Endodermal cell (in vitro differentiated cells): ENCODE data around the gene WDFY3. TPM values are rescaled to one million over a fixed set of nuclear protein-coding genes. Genes with fewer than 3 reads are reported as not detected.

Experiments
- DNase-seq: peaks from one replicate; pipeline ENCODE4 v3.0.0-alpha.2; 2017
- H3K27ac ChIP-seq: 2 replicates; pipeline ENCODE4 v1.5.1; 2013; ENCODE audit warnings: mild to moderate bottlenecking, low read depth, low read length, moderate library complexity
- H3K27me3 ChIP-seq: 2 replicates; pipeline ENCODE4 v1.6.1; 2013; ENCODE audit warnings: mild to moderate bottlenecking, low read length, moderate library complexity; ENCODE audit not compliant: insufficient read depth, control insufficient read depth, poor library complexity, severe bottlenecking
- H3K36me3 ChIP-seq: 2 replicates; pipeline ENCODE4 v1.7.0; 2013; ENCODE audit warnings: mild to moderate bottlenecking, low read length, moderate library complexity; ENCODE audit not compliant: control insufficient read depth, insufficient read depth
- H3K4me1 ChIP-seq: one replicate; pipeline ENCODE4 v1.7.0; 2013; ENCODE audit warnings: low read length; ENCODE audit not compliant: control insufficient read depth, insufficient read depth
- H3K4me3 ChIP-seq: 2 replicates; pipeline ENCODE4 v1.5.1; 2013; ENCODE audit warnings: mild to moderate bottlenecking, low read length, moderate library complexity
- H3K9ac ChIP-seq: 2 replicates; pipeline ENCODE4 v1.6.1; 2013; ENCODE audit warnings: mild to moderate bottlenecking, low read length, moderate library complexity; ENCODE audit not compliant: poor library complexity, severe bottlenecking; ENCODE audit errors: extremely low read depth
- H3K9me3 ChIP-seq: 2 replicates; pipeline ENCODE4 v1.6.1; 2013; ENCODE audit warnings: mild to moderate bottlenecking, low read length, moderate library complexity; ENCODE audit not compliant: control insufficient read depth
- H3K27ac Mint-ChIP-seq: 2 replicates; pipeline ENCODE4 v1.8.0; 2020; ENCODE audit warnings: mixed read lengths
- H3K27me3 Mint-ChIP-seq: 2 replicates; pipeline ENCODE4 v1.8.0; 2021; ENCODE audit warnings: mild to moderate bottlenecking, mixed read lengths; ENCODE audit not compliant: insufficient read depth
- H3K36me3 Mint-ChIP-seq: 2 replicates; pipeline ENCODE4 v1.8.0; 2020; ENCODE audit warnings: low read depth, mixed read lengths
- H3K4me1 Mint-ChIP-seq: 2 replicates; pipeline ENCODE4 v1.8.0; 2020; ENCODE audit warnings: mixed read lengths
- H3K4me3 Mint-ChIP-seq: 2 replicates; pipeline ENCODE4 v1.8.0; 2020; ENCODE audit warnings: mild to moderate bottlenecking, moderate library complexity, mixed read lengths
- H3K9me3 Mint-ChIP-seq: 2 replicates; pipeline ENCODE4 v1.8.0; 2020; ENCODE audit warnings: mild to moderate bottlenecking, mixed read lengths
- WGBS, 2 experiments: methylation state at CpG; one replicate each; pipeline versions ENCODE4 v1.1.5 to v1.1.7; 2013; ENCODE audit warnings: missing lambda C conversion rate in 2 of 2, mixed read lengths in 1 of 2; ENCODE audit not compliant: insufficient coverage in 1 of 2, insufficient read length in 1 of 2; 5-methylcytosine and 5-hydroxymethylcytosine counted together
- total RNA-seq, 2 donors: library from RNA; stranded (reverse); fragmentation: NEBNext Ultra II Directional in 1 of 2; extraction: Animal tissue kit (Norgen Biotek cat#: 25700) in 1 of 2; gene quantifications; 2 replicates in 1 of 2; 3 replicates in 1 of 2; pipeline ENCODE4 v1.2.1, GENCODE V29; 2021
- TF ChIP-seq, protein P1 (sequence below): fragments of 200-600 bp; sonication (generic); conservative IDR thresholded peaks from 2 replicates; pipeline ENCODE4 v1.5.0; 2021; ENCODE audit warnings: antibody characterized with exemption, mild to moderate bottlenecking

WDFY3 gene
- total RNA-seq, 2 donors from 2014 or later: 91.1 to 103 TPM

DNA sequence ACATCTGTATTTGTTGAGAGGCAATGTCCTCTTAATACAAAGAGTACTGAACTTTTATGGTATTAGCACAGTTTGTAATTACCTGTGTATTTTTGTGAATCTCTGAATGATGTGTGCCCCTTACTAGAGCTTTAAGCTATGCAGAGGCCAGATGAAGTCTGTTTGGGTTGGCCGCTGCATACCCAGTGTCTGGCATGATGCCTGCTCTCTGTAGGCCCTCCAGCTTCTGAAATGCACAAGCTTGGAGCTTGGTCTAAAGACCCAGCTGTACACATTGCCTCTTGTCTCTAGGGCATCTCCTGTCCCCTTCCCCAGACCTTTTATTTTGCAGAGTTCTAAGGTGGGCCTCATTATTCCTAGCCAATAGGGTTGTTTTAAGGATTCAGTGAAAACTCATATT, 315.0 kb downstream of the WDFY3 start:
- Histone ChIP-seq H3K4me3 (no peak overlapping the region), H3K27me3 (no peaks in the 10 kb centered on the region), H3K4me1 (no peaks in the 10 kb centered on the region), H3K9me3 (peaks cover 7% of the 10 kb centered on the region), H3K9ac (no peak overlapping the region), H3K36me3 (peaks cover 11% of the 10 kb centered on the region), H3K27ac (no peak overlapping the region)
- H3K4me1 Mint-ChIP-seq: peaks cover 12% of the 10 kb centered on the region
- no peak overlapping the region for H3K27ac Mint-ChIP-seq
- 98 to 100% methylated on average over 1 of the region's 1 CpG for WGBS, 2 experiments
- H3K36me3 Mint-ChIP-seq: peaks cover 25% of the 10 kb centered on the region
- no peak overlapping the region for H3K4me3 Mint-ChIP-seq
- H3K27me3 Mint-ChIP-seq: no peaks in the 10 kb centered on the region
- no peak for DNase-seq
- H3K9me3 Mint-ChIP-seq: peaks cover 7% of the 10 kb centered on the region
- TF ChIP-seq, protein P1, sequence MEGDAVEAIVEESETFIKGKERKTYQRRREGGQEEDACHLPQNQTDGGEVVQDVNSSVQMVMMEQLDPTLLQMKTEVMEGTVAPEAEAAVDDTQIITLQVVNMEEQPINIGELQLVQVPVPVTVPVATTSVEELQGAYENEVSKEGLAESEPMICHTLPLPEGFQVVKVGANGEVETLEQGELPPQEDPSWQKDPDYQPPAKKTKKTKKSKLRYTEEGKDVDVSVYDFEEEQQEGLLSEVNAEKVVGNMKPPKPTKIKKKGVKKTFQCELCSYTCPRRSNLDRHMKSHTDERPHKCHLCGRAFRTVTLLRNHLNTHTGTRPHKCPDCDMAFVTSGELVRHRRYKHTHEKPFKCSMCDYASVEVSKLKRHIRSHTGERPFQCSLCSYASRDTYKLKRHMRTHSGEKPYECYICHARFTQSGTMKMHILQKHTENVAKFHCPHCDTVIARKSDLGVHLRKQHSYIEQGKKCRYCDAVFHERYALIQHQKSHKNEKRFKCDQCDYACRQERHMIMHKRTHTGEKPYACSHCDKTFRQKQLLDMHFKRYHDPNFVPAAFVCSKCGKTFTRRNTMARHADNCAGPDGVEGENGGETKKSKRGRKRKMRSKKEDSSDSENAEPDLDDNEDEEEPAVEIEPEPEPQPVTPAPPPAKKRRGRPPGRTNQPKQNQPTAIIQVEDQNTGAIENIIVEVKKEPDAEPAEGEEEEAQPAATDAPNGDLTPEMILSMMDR: no peak

DNA sequence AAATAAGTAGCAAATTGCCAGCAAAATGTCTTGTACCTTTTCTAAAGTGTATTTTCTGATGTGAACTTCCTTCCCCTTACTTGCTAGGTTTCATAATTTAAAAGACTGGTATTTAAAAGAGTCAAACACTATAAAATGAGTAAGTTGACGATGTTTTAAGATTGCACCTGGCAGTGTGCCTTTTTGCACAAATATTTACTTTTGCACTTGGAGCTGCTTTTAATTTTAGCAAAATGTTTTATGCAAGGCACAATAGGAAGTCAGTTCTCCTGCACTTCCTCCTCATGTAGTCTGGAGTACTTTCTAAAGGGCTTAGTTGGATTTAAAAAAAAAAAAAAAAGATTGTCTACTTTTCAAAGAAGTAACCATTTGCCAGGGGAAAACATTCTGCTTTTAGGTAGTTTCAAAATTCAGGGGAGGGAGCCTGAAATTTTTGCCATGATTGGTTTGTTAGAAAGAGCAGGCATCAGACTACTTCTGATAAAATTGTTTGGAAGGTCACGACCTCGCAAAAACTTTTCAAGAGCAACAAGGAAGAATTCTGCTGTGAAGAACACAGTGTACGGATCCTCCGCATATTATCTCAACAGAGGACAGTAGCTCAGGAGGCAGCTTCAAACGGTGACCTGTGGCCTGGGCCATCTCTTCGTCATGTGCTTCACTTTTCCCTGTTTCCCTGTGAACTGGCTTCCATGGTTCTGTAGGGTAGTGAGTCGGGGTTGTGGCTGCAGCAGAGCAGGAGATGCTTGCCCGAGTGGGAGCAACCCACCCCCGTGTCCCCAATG, 317.4 kb downstream of the WDFY3 start:
- Histone ChIP-seq H3K4me1 (no peaks in the 10 kb centered on the region), H3K27me3 (no peaks in the 10 kb centered on the region), H3K4me3 (no peak overlapping the region), H3K9ac (no peak overlapping the region), H3K9me3 (no peaks in the 10 kb centered on the region), H3K36me3 (peaks cover 11% of the 10 kb centered on the region), H3K27ac (no peak overlapping the region)
- no peaks in the 10 kb centered on the region for H3K9me3 Mint-ChIP-seq
- DNase-seq: no peak
- H3K4me1 Mint-ChIP-seq: peaks cover 14% of the 10 kb centered on the region
- TF ChIP-seq, protein P1: no peak
- H3K27ac Mint-ChIP-seq: no peak overlapping the region
- no peak overlapping the region for H3K4me3 Mint-ChIP-seq
- peaks cover 25% of the 10 kb centered on the region for H3K36me3 Mint-ChIP-seq
- no peaks in the 10 kb centered on the region for H3K27me3 Mint-ChIP-seq
- WGBS, 2 experiments: 87 to 91% methylated on average over 6 to 10 of the region's 10 CpGs

DNA sequence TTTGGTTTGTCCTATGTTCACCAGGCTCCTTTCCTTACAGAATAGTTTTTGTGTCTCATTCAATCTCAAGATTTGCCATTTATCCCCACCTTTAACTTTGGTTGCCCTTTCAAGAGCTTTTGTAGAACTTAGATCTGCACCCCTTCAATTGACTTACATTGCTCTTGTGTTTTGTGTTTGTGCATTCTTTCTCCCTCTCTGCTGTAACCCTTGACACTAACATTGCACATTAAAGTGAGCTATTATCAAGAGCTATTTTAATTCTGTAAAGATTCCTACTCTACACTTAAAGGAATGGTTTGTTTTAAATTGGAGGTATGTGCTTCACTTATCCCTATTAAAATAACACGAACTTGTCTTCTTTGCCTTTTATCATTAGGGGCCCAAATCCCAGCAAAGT, 318.3 kb downstream of the WDFY3 start:
- no peak overlapping the region for H3K9ac ChIP-seq
- H3K27me3 ChIP-seq: no peaks in the 10 kb centered on the region
- H3K27ac ChIP-seq: no peak overlapping the region
- no peak overlapping the region for H3K4me3 ChIP-seq
- Mint-ChIP-seq H3K4me1 (peaks cover 14% of the 10 kb centered on the region), H3K36me3 (peaks cover 25% of the 10 kb centered on the region), H3K27ac (no peak overlapping the region), H3K27me3 (no peaks in the 10 kb centered on the region), H3K9me3 (no peaks in the 10 kb centered on the region), H3K4me3 (no peak overlapping the region)
- H3K36me3 ChIP-seq: peaks cover 14% of the 10 kb centered on the region
- 62% methylated on average over 1 of the region's 1 CpG; no CpG with 5 or more reads in 1 of the 2 experiments for WGBS, 2 experiments
- no peak for DNase-seq
- H3K4me1 ChIP-seq: no peaks in the 10 kb centered on the region
- TF ChIP-seq, protein P1: no peak
- no peaks in the 10 kb centered on the region for H3K9me3 ChIP-seq
